ENCODE data around the gene TRAPPC11.

TRAPPC11 gene

GRCh38 chr4:183760326-183760725, 101.2 kb downstream of the TRAPPC11 start:
- DNase-seq = no peak

Measured in activated CD4-positive, alpha-beta T cell treated with anti-CD3 and anti-CD28 coated beads, Interleukin-2, amount 50 U/mL, for 4 hours (primary cell).